LNCaP clone FGC (cell line): ENCODE data around the gene LFNG.

ENCODE experiments used
- DNase-seq: peaks from one replicate; pipeline ENCODE4 v3.0.0-alpha.2; 2011; ENCODE audit warnings: low read depth
- H3K4me3 ChIP-seq: 2 replicates; pipeline ENCODE4 v1.5.1; 2011; ENCODE audit warnings: mild to moderate bottlenecking, low read depth, low read length, control low read depth
- TF ChIP-seq, protein P1 (sequence below): IDR thresholded peaks from 2 replicates; pipeline ENCODE4 v1.5.1; 2012; ENCODE audit warnings: mild to moderate bottlenecking; ENCODE audit not compliant: control insufficient read depth, insufficient read depth; ENCODE audit errors: extremely low read depth

The LFNG gene

GRCh38 chr7:2474224-2474623 lies 45.4 kb upstream of the LFNG start:
- TF ChIP-seq, protein P1, sequence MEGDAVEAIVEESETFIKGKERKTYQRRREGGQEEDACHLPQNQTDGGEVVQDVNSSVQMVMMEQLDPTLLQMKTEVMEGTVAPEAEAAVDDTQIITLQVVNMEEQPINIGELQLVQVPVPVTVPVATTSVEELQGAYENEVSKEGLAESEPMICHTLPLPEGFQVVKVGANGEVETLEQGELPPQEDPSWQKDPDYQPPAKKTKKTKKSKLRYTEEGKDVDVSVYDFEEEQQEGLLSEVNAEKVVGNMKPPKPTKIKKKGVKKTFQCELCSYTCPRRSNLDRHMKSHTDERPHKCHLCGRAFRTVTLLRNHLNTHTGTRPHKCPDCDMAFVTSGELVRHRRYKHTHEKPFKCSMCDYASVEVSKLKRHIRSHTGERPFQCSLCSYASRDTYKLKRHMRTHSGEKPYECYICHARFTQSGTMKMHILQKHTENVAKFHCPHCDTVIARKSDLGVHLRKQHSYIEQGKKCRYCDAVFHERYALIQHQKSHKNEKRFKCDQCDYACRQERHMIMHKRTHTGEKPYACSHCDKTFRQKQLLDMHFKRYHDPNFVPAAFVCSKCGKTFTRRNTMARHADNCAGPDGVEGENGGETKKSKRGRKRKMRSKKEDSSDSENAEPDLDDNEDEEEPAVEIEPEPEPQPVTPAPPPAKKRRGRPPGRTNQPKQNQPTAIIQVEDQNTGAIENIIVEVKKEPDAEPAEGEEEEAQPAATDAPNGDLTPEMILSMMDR: no peak
- H3K4me3 ChIP-seq: no peak overlapping the region
- DNase-seq: no peak

DNA sequence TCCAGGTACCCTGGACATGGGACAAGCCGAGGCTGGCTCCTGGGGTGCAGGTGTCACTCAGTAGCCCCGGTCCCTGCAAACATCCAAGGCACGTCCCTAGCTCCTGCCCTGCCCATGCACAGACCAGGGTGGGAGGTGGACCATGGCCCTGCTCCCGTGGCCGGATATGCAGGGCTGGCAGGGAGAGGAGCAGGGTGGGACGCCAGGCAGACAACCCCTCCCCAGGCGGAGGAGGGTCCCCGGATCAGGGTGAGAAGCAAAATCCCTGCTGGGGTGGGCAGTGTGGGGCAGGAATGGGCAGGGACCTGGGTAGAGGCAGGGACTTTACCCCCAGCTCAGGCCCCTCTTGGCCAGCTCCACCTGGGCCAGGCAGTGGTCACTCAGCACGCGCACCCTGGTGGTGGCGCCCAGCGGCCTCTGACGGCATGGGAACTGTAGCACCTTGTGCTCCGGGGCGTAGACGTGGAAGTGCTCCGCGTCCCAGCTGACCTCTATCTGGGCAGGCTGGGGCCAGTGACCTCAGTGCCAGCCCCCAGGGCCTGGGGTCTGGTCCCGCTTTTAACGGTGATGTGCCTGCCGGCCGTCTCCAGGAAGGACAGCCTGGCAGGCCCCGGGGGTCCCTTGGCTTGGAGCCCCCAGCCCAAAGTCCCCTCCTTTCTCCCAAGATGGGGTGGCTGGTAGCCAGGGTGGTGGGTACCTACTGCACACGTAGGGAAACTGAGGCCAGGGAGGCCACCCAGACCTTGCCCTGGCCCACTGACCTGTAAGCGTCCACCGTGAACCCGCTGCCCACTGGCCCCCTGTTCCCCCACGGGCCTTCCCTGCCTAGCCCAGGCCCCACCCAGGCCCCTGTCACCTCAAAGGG lies 44.5 kb upstream of the LFNG start:
- no peak overlapping the region for H3K4me3 ChIP-seq
- TF ChIP-seq, protein P1: no peak
- no peak for DNase-seq

- TF ChIP-seq, protein P1: no peak
- no peak overlapping the region for H3K4me3 ChIP-seq
- no peak for DNase-seq
These were observed 43.9 kb upstream of the LFNG start for GRCh38 chr7:2475678-2476015.

- no peak for DNase-seq
- TF ChIP-seq, protein P1: no peak
- no peak within 1 kb of the TSS for H3K4me3 ChIP-seq
These were observed 43.3 kb upstream of the LFNG start, which contains the start of gene GRIFIN for GRCh38 chr7:2476298-2476697. TSS of gene GRIFIN (minus strand) at chr7:2476398. CDS start at chr7:2476383, 15 bp downstream.

GRCh38 chr7:2476776-2477446 lies 42.7 kb upstream of the LFNG start:
- no peak for DNase-seq
- H3K4me3 ChIP-seq: no peak overlapping the region
- TF ChIP-seq, protein P1: no peak

GRCh38 chr7:2477447-2478398 lies 41.9 kb upstream of the LFNG start:
- DNase-seq: no peak
- TF ChIP-seq, protein P1: peak; percentile 84
- H3K4me3 ChIP-seq: no peak overlapping the region
